Effector memory CD4-positive, alpha-beta T cell (primary cell): ENCODE data around the gene GLT8D1.

Experiments
- DNase-seq, 3 donors: peaks; one replicate each; pipeline ENCODE4 v3.0.0-alpha.2; 2020
- H3K27ac ChIP-seq: 2 replicates; pipeline ENCODE4 v1.7.0; 2013; ENCODE audit warnings: mild to moderate bottlenecking, low read length, moderate library complexity; ENCODE audit not compliant: insufficient read depth, poor library complexity, severe bottlenecking
- H3K27me3 ChIP-seq: replicated peaks from 2 replicates; pipeline ENCODE4 v1.7.0; 2013; ENCODE audit warnings: mild to moderate bottlenecking, low read length; ENCODE audit not compliant: insufficient read depth, control insufficient read depth, poor library complexity, severe bottlenecking
- H3K36me3 ChIP-seq: 2 replicates; pipeline ENCODE4 v1.7.0; 2013; ENCODE audit warnings: mild to moderate bottlenecking, low read length, moderate library complexity; ENCODE audit not compliant: control insufficient read depth, insufficient read depth
- H3K4me1 ChIP-seq: 2 replicates; pipeline ENCODE4 v1.7.0; 2013; ENCODE audit warnings: low read length, mild to moderate bottlenecking; ENCODE audit not compliant: control insufficient read depth, insufficient read depth, poor library complexity, severe bottlenecking
- H3K4me3 ChIP-seq: 2 replicates; pipeline ENCODE4 v1.7.0; 2013; ENCODE audit warnings: low read length, low read depth, mild to moderate bottlenecking; ENCODE audit not compliant: insufficient read depth, poor library complexity, severe bottlenecking
- H3K9me3 ChIP-seq: 2 replicates; pipeline ENCODE4 v1.7.0; 2013; ENCODE audit warnings: mild to moderate bottlenecking, low read length, moderate library complexity; ENCODE audit not compliant: control insufficient read depth

GLT8D1 gene

DNA sequence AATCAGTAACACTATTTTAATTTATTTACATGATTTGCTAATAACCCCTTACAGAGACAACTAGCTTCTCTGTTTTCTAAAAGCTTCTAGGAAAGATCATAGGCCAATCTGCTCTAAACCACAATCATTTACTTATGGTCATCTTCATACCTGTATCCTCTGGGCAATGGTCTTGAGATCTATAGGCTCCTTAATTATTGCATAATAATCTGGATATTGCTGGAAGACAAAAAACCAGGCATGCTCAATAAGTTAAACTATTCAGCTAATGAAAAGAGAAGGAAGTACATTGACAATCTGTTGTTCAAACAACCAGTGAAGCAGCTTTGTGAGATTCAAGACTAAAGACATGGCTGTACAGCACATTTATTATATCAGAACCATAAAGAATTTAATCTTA, 54.0 kb downstream of the GLT8D1 start:
- no peak for DNase-seq
- no peaks in the 10 kb centered on the region for H3K4me1 ChIP-seq
- peaks cover 54% of the 10 kb centered on the region for H3K36me3 ChIP-seq
- H3K27ac ChIP-seq, result no peak overlapping the region
- H3K4me3 ChIP-seq, result no peak overlapping the region
- H3K27me3 ChIP-seq, result no peaks in the 10 kb centered on the region
- no peaks in the 10 kb centered on the region for H3K9me3 ChIP-seq

DNA sequence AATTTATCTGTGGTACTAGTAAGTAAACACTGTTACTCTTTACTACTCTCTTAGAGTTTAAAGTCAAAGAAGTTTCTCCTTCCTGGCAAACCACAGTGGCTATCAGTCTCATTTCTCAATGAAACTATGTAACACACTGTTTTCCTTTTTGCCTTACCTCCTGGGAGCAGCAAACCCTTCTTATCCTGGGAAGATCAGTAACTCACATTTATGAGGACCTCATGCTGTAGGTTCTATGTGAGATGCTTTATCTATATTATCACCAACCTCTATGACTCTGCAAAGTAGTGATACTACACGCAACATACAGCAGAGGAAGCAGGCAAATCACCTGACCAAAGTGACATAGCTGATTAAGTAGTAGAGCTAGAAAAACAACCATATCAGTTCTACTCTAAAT, 55.2 kb downstream of the GLT8D1 start:
- no peak for DNase-seq
- no peak overlapping the region for H3K4me3 ChIP-seq
- no peaks in the 10 kb centered on the region for H3K27me3 ChIP-seq
- H3K4me1 ChIP-seq, result no peaks in the 10 kb centered on the region
- no peak overlapping the region for H3K27ac ChIP-seq
- peaks cover 45% of the 10 kb centered on the region for H3K36me3 ChIP-seq
- no peaks in the 10 kb centered on the region for H3K9me3 ChIP-seq

DNA sequence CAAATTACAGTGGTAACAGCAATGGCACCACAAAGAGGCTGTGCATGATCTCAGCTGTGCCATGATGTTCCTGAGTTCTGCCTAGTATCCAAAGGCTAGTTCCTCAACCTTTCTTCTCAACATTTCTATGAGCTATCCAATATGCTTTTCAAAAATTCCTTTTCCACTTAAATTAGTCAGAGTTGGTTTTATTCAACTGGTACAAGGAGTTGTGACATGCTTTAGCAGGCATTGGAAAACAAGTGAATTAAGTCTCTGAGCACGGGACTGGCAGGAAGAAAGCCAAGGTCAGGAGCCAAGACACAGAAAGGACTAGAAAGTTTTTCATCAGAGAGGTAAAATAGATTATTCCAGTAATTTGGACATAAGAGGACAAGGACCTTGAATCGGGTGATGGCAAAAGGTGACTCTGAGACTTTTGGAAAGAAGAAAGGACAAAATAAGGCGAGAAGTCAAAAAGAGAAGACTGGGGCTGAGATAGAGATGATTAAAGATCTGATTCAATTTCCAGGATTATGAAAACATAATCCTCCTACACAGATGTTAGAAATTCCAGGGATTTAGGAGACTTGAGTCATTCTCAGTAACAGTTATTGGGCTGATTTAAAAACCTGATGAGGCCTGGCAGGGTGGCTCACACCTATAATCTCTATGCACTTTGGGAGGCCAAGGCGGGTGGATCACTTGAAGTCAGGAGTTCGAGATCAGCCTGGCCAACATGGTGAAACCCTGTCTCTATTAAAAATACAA, 56.0 kb downstream of the GLT8D1 start:
- Histone ChIP-seq H3K4me3 (no peak overlapping the region), H3K36me3 (peaks cover 46% of the 10 kb centered on the region), H3K27me3 (no peaks in the 10 kb centered on the region), H3K4me1 (no peaks in the 10 kb centered on the region), H3K27ac (no peak overlapping the region), H3K9me3 (no peaks in the 10 kb centered on the region)
- no peak for DNase-seq

DNA sequence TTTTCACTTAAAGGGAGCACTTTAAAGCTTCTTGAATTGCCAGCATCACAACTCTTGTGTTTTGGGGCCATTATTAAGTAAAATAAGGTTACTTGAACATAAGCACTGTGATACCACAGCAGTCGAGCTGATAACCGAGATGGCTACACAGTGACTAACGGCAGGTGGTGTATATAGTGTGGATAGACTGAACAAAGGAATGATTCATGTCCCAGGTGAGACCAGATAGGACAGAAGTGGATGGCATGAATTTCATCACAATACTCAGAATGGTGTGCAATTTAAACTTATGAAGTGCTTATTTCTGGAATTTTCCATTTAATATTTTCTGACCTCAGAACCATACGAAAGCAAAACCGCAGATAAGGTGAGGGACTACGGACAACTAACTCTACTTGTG, 60.0 kb downstream of the GLT8D1 start:
- H3K27me3 ChIP-seq, result no peaks in the 10 kb centered on the region
- no peak overlapping the region for H3K27ac ChIP-seq
- peaks cover 41% of the 10 kb centered on the region for H3K36me3 ChIP-seq
- no peaks in the 10 kb centered on the region for H3K4me1 ChIP-seq
- DNase-seq, result no peak
- H3K4me3 ChIP-seq, result no peak overlapping the region
- no peaks in the 10 kb centered on the region for H3K9me3 ChIP-seq
